Keratinocyte (primary cell): ENCODE results near the gene C11orf91. TPM values are rescaled to one million over a fixed set of nuclear protein-coding genes. Genes with fewer than 3 reads are reported as not detected.

Source experiments
- DNase-seq: peaks from one replicate; pipeline ENCODE4 v3.0.0-alpha.2; 2011; ENCODE audit warnings: low read depth, missing footprints, low spot score
- FAIRE-seq: peaks from 2 replicates; lab custom pipeline; 2011; peaks lifted over from hg19 to GRCh38; lab: Jason Lieb, UNC
- H2AFZ ChIP-seq: 2 replicates; pipeline ENCODE4 v1.6.0; 2012; ENCODE audit warnings: low read length, control low read depth, inconsistent platforms; ENCODE audit not compliant: control insufficient read depth
- H3K27ac ChIP-seq: 2 replicates; pipeline ENCODE4 v1.5.1; 2011; ENCODE audit warnings: low read length; ENCODE audit not compliant: control insufficient read depth, insufficient read depth
- H3K27me3 ChIP-seq: 3 replicates; pipeline ENCODE4 v1.6.0; 2011; ENCODE audit warnings: low read length; ENCODE audit not compliant: control insufficient read depth, insufficient read depth; ENCODE audit errors: extremely low read depth
- H3K36me3 ChIP-seq, 2 experiments: 2 replicates in 1 of 2; 3 replicates in 1 of 2; pipeline ENCODE4 v1.5.1; 2011; ENCODE audit warnings: low read length in 2 of 2, mild to moderate bottlenecking in 1 of 2; ENCODE audit not compliant: control insufficient read depth in 2 of 2, insufficient read depth in 2 of 2; ENCODE audit errors: extremely low read depth in 1 of 2
- H3K4me1 ChIP-seq: 3 replicates; pipeline ENCODE4 v1.5.1; 2011; ENCODE audit warnings: low read length; ENCODE audit not compliant: control insufficient read depth, insufficient read depth; ENCODE audit errors: extremely low read depth
- H3K4me2 ChIP-seq: 3 replicates; pipeline ENCODE4 v1.6.0; 2011; ENCODE audit warnings: low read depth, low read length; ENCODE audit not compliant: control insufficient read depth, insufficient read depth; ENCODE audit errors: extremely low read depth
- H3K4me3 ChIP-seq, 3 experiments: fragments of 200-600 bp in 1 of 3; sonication (generic) in 1 of 3; 2 replicates in 2 of 3; 3 replicates in 1 of 3; pipeline ENCODE4 v1.5.1; 2011 to 2016; ENCODE audit warnings: low read length in 3 of 3, mild to moderate bottlenecking in 3 of 3, control low read depth in 2 of 3, inconsistent platforms in 1 of 3, low read depth in 1 of 3, mixed read lengths in 1 of 3, mixed run types in 1 of 3, moderate library complexity in 1 of 3; ENCODE audit not compliant: control insufficient read depth in 2 of 3, insufficient read depth in 2 of 3; ENCODE audit errors: extremely low read depth in 1 of 3
- H3K79me2 ChIP-seq: 2 replicates; pipeline ENCODE4 v1.6.0; 2012; ENCODE audit warnings: low read length; ENCODE audit not compliant: control insufficient read depth, insufficient read depth
- H3K9ac ChIP-seq: 3 replicates; pipeline ENCODE4 v1.6.0; 2011; ENCODE audit warnings: low read length; ENCODE audit not compliant: control insufficient read depth, insufficient read depth; ENCODE audit errors: extremely low read depth
- H3K9me1 ChIP-seq: 3 replicates; pipeline ENCODE4 v1.6.0; 2011; ENCODE audit warnings: low read length; ENCODE audit not compliant: control insufficient read depth, insufficient read depth; ENCODE audit errors: extremely low read depth
- H3K9me3 ChIP-seq: 2 replicates; pipeline ENCODE4 v1.5.1; 2012; ENCODE audit warnings: low read depth, low read length; ENCODE audit not compliant: control insufficient read depth
- H4K20me1 ChIP-seq: 3 replicates; pipeline ENCODE4 v1.6.0; 2011; ENCODE audit warnings: low read length; ENCODE audit not compliant: control insufficient read depth, insufficient read depth; ENCODE audit errors: extremely low read depth
- CTCF ChIP-seq, 3 experiments: IDR thresholded peaks in 1 of 3; conservative IDR thresholded peaks in 1 of 3; optimal IDR thresholded peaks in 1 of 3; 2 replicates in 2 of 3; 3 replicates in 1 of 3; pipeline versions ENCODE3 to v1.5.1; 2011; ENCODE audit warnings: low read length in 3 of 3, mild to moderate bottlenecking in 3 of 3, moderate library complexity in 2 of 3, control low read depth in 1 of 3, inconsistent platforms in 1 of 3; ENCODE audit not compliant: insufficient read depth in 2 of 3; ENCODE audit errors: extremely low read depth in 1 of 3
- EZH2 ChIP-seq: IDR thresholded peaks from one replicate; pipeline ENCODE4 v1.6.1; 2012; ENCODE audit warnings: inconsistent platforms, mild to moderate bottlenecking, low read length, moderate library complexity
- dilution Hi-C: fragments of 300-500 bp; cut with MboI; formaldehyde crosslinking; loops from one replicate; pipeline ENCODE4 v1.7.0; 2020; ENCODE audit warnings: low sequenced_read_pairs; ENCODE audit not compliant: extremely low pct_ligation_motif_present
- polyA plus RNA-seq, 5 experiments: library from polyadenylated mRNA; depleted of rRNA in 3 of 5; stranded (reverse) in 3 of 5; stranded (forward) in 1 of 5; unstranded in 1 of 5; fragments of >200 nt; gene quantifications; 1 replicate in 1 of 5; 2 replicates in 3 of 5; 3 replicates in 1 of 5; pipeline versions ENCODE4 v1.2.1 to v1.2.3, GENCODE V29; 2011 to 2012; ENCODE audit warnings: missing spikeins in 2 of 5, low read depth in 1 of 5, low replicate concordance in 1 of 5

C11orf91 gene
- polyA plus RNA-seq, 1 donor (not counting 4 experiments of a cell fraction or from before 2014, with no cell fraction given), result 0.10 TPM

DNA sequence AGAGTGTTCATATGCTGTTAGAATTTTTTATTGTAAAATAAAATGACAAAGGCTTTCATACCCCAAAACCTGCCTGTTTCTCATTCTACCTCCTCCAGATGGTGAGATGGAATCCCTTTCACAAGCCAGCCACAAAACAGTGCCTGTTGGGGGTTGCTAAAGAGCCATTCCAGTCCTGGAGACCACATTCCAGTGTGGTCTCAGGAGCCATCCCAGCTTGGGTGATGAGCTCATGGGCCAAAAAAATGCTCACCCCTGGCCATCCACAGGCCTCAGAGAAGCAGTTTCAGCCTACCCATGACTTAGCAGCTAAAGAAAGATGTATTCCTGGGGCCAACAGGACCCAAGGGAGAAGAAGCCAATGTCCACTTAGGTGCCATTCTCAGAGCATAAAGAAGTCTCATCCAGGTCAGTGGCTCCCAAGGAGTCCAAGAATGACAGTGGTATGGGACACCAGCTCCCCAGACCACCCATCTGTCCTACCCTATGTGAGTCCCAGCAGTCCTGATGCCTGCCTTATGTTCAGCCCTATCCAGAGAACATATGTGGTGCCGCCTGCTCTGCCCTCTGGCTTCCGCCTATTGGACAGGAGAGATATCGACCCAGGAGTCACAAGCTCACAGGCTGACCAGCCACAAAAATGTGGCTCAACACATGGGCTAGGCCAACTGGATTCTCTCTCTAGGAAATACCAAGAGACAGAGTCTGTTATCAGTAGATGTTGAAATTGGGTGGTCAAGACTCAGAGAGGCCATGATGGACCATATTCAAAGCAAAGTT, 26.4 kb downstream of the C11orf91 start:
- Histone ChIP-seq H3K79me2 (no peaks in the 10 kb centered on the region), H3K36me3 (no peaks in the 10 kb centered on the region), H3K27me3 (no peaks in the 10 kb centered on the region), H3K4me2 (no peak overlapping the region), H3K9me3 (no peaks in the 10 kb centered on the region), H2AFZ (no peak overlapping the region), H3K9me1 (no peaks in the 10 kb centered on the region), H3K4me1 (peaks cover 21% of the 10 kb centered on the region), H3K4me3 (no peak overlapping the region), H4K20me1 (no peaks in the 10 kb centered on the region), H3K27ac (no peak overlapping the region), H3K9ac (no peak overlapping the region)
- TF ChIP-seq EZH2 (no peak), CTCF (optimal IDR thresholded peaks at IDR 0.05 in 1 of 3, IDR thresholded peaks at IDR 0.05 in 1 of 3, conservative IDR thresholded peaks at IDR 0.05 in 1 of 3; ENCODE audit: extremely low read depth in 1 of 3, insufficient read depth in 2 of 3, low read length in 3 of 3) (no peak)
- no peak for DNase-seq
- dilution Hi-C loops, result no loop called here
- FAIRE-seq, result no peak

DNA sequence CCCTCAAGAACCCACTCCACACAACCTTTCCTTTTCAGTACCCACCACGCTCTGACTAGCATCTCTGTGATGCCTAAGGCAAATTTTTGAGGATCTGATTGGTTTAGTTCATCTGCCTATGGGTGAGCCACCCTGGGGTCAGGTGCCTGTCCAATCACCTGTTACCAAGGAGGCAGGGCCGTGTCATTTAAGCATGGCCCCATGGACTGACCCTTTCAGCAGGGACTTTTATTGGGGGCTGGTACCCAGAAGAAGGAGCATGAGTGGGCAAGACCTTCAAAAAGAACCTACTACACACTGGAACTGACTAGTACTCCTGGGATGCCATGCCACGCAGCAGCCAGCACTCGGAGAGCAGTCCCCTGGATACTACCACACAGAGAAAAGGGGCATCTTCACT, 28.4 kb downstream of the C11orf91 start:
- H3K4me3 ChIP-seq, result no peak overlapping the region
- H3K36me3 ChIP-seq, result no peaks in the 10 kb centered on the region
- dilution Hi-C loops, result no loop called here
- H3K4me2 ChIP-seq, result no peak overlapping the region
- no peaks in the 10 kb centered on the region for H3K27me3 ChIP-seq
- H3K27ac ChIP-seq, result no peak overlapping the region
- peaks cover 34% of the 10 kb centered on the region for H3K4me1 ChIP-seq
- H3K9ac ChIP-seq, result no peak overlapping the region
- H3K79me2 ChIP-seq, result no peaks in the 10 kb centered on the region
- no peaks in the 10 kb centered on the region for H3K9me3 ChIP-seq
- FAIRE-seq, result no peak
- TF ChIP-seq CTCF (optimal IDR thresholded peaks at IDR 0.05 in 1 of 3, IDR thresholded peaks at IDR 0.05 in 1 of 3, conservative IDR thresholded peaks at IDR 0.05 in 1 of 3; ENCODE audit: extremely low read depth in 1 of 3, insufficient read depth in 2 of 3, low read length in 3 of 3), result no peak
- no peak for TF ChIP-seq EZH2
- no peak overlapping the region for H2AFZ ChIP-seq
- H4K20me1 ChIP-seq, result no peaks in the 10 kb centered on the region
- DNase-seq, result no peak
- H3K9me1 ChIP-seq, result no peaks in the 10 kb centered on the region
